ENCODE measurements around the gene PAEP.

- no peak for TF ChIP-seq CTCF (IDR thresholded peaks at IDR 0.05; ENCODE audit: low read depth, low read length, missing input control)
- no peak for TF ChIP-seq JUND (IDR thresholded peaks at IDR 0.05)
- no peak for TF ChIP-seq ATF3 (IDR thresholded peaks at IDR 0.05)
- TF ChIP-seq REST (IDR thresholded peaks at IDR 0.05) = no peak
- no peak for TF ChIP-seq RAD21 (IDR thresholded peaks at IDR 0.05)
- no peak for TF ChIP-seq MAX (IDR thresholded peaks at IDR 0.05)
- TF ChIP-seq NR2F2 (IDR thresholded peaks at IDR 0.05) = no peak
- no peak for TF ChIP-seq TAF1 (conservative IDR thresholded peaks at IDR 0.05)
- TF ChIP-seq RXRA (IDR thresholded peaks at IDR 0.05) = no peak
- TF ChIP-seq YY1 (IDR thresholded peaks at IDR 0.05) = no peak
Measured at GRCh38 chr9:135590486-135591079, 29.0 kb downstream of the PAEP start.
